Measurements from ENCODE around the gene MED27. TPM values are rescaled to one million over a fixed set of nuclear protein-coding genes. Genes with fewer than 3 reads are reported as not detected.
"Not testable (repeated sequence)": the region's sequence is repeated elsewhere in the genome, so short reads cannot be mapped to it uniquely, and the experiment has no call there.

The MED27 gene
- total RNA-seq, 2 donors from 2014 or later, result 19.2 to 34.6 TPM

GRCh38 chr9:131951155-131951554 lies 128.5 kb downstream of the MED27 start:
- no peak for ATAC-seq (replicated peaks)
- H3K9me3 Mint-ChIP-seq, result no peaks in the 10 kb centered on the region
- H3K4me3 Mint-ChIP-seq, result no peak overlapping the region
- H3K4me1 Mint-ChIP-seq, result no peaks in the 10 kb centered on the region
- H3K36me3 Mint-ChIP-seq (ENCODE audit: low read depth), result no peaks in the 10 kb centered on the region
- H3K27ac Mint-ChIP-seq, result no peak overlapping the region
- no peaks in the 10 kb centered on the region for H3K27me3 Mint-ChIP-seq

GRCh38 chr9:131950487-131950886 lies 129.2 kb downstream of the MED27 start:
- H3K27ac Mint-ChIP-seq, result no peak overlapping the region
- no peaks in the 10 kb centered on the region for H3K27me3 Mint-ChIP-seq
- no peak overlapping the region for H3K4me3 Mint-ChIP-seq
- H3K9me3 Mint-ChIP-seq, result no peaks in the 10 kb centered on the region
- H3K4me1 Mint-ChIP-seq, result no peaks in the 10 kb centered on the region
- ATAC-seq (replicated peaks), result peak; percentile 54
- no peaks in the 10 kb centered on the region for H3K36me3 Mint-ChIP-seq (ENCODE audit: low read depth)

- Mint-ChIP-seq H3K9me3 (no peaks in the 10 kb centered on the region), H3K4me1 (peaks cover 6% of the 10 kb centered on the region), H3K4me3 (no peak overlapping the region), H3K36me3 (ENCODE audit: low read depth) (no peaks in the 10 kb centered on the region), H3K27ac (no peak overlapping the region), H3K27me3 (no peaks in the 10 kb centered on the region)
- ATAC-seq (replicated peaks), result no peak
Measured at GRCh38 chr9:131946180-131946579, 133.5 kb downstream of the MED27 start.

- ATAC-seq (replicated peaks), result no peak
- H3K27me3 Mint-ChIP-seq, result no peaks in the 10 kb centered on the region
- peaks cover 10% of the 10 kb centered on the region for H3K4me1 Mint-ChIP-seq
- peaks cover 19% of the 10 kb centered on the region for H3K36me3 Mint-ChIP-seq (ENCODE audit: low read depth)
- H3K27ac Mint-ChIP-seq, result no peak overlapping the region
- no peak overlapping the region for H3K4me3 Mint-ChIP-seq
- no peaks in the 10 kb centered on the region for H3K9me3 Mint-ChIP-seq
Measured at GRCh38 chr9:131943351-131943841, 136.3 kb downstream of the MED27 start.

- no peaks in the 10 kb centered on the region for H3K27me3 Mint-ChIP-seq
- peaks cover 10% of the 10 kb centered on the region for H3K4me1 Mint-ChIP-seq
- H3K9me3 Mint-ChIP-seq, result no peaks in the 10 kb centered on the region
- H3K36me3 Mint-ChIP-seq (ENCODE audit: low read depth), result peaks cover 31% of the 10 kb centered on the region
- no peak for ATAC-seq (replicated peaks)
- H3K27ac Mint-ChIP-seq, result no peak overlapping the region
- no peak overlapping the region for H3K4me3 Mint-ChIP-seq
Measured at GRCh38 chr9:131942146-131942720, 137.4 kb downstream of the MED27 start.

GRCh38 chr9:131937451-131937850 lies 142.2 kb downstream of the MED27 start:
- H3K36me3 Mint-ChIP-seq (ENCODE audit: low read depth), result peaks cover 46% of the 10 kb centered on the region
- peaks cover 8% of the 10 kb centered on the region for H3K4me1 Mint-ChIP-seq
- no peak overlapping the region for H3K4me3 Mint-ChIP-seq
- no peaks in the 10 kb centered on the region for H3K27me3 Mint-ChIP-seq
- no peak overlapping the region for H3K27ac Mint-ChIP-seq
- no peak for ATAC-seq (replicated peaks)
- no peaks in the 10 kb centered on the region for H3K9me3 Mint-ChIP-seq

- H3K9me3 Mint-ChIP-seq, result no peaks in the 10 kb centered on the region
- H3K36me3 Mint-ChIP-seq (ENCODE audit: low read depth), result peaks cover 46% of the 10 kb centered on the region
- no peak overlapping the region for H3K27ac Mint-ChIP-seq
- ATAC-seq (replicated peaks), result no peak
- H3K4me3 Mint-ChIP-seq, result no peak overlapping the region
- H3K27me3 Mint-ChIP-seq, result no peaks in the 10 kb centered on the region
- H3K4me1 Mint-ChIP-seq, result peaks cover 6% of the 10 kb centered on the region
Measured at GRCh38 chr9:131936929-131937328, 142.7 kb downstream of the MED27 start.

- Mint-ChIP-seq H3K9me3 (no peaks in the 10 kb centered on the region), H3K4me3 (no peak overlapping the region), H3K4me1 (no peaks in the 10 kb centered on the region), H3K27ac (no peak overlapping the region), H3K36me3 (ENCODE audit: low read depth) (peaks cover 40% of the 10 kb centered on the region), H3K27me3 (no peaks in the 10 kb centered on the region)
- ATAC-seq (replicated peaks), result no peak
Measured at GRCh38 chr9:131934673-131935072, 145.0 kb downstream of the MED27 start.

- Mint-ChIP-seq H3K27ac (no peak overlapping the region), H3K9me3 (no peaks in the 10 kb centered on the region), H3K4me1 (peaks cover 10% of the 10 kb centered on the region), H3K36me3 (ENCODE audit: low read depth) (peaks cover 8% of the 10 kb centered on the region), H3K27me3 (no peaks in the 10 kb centered on the region), H3K4me3 (no peak overlapping the region)
- no peak for ATAC-seq (replicated peaks)
Measured at GRCh38 chr9:131927091-131927490, 152.6 kb downstream of the MED27 start.

- ATAC-seq (replicated peaks), result no peak
- peaks cover 10% of the 10 kb centered on the region for H3K4me1 Mint-ChIP-seq
- H3K27ac Mint-ChIP-seq, result no peak overlapping the region
- no peaks in the 10 kb centered on the region for H3K27me3 Mint-ChIP-seq
- no peaks in the 10 kb centered on the region for H3K9me3 Mint-ChIP-seq
- peaks cover 8% of the 10 kb centered on the region for H3K36me3 Mint-ChIP-seq (ENCODE audit: low read depth)
- no peak overlapping the region for H3K4me3 Mint-ChIP-seq
Measured at GRCh38 chr9:131926360-131926922, 153.2 kb downstream of the MED27 start.

GRCh38 chr9:131925677-131926177 lies 153.9 kb downstream of the MED27 start:
- no peak for ATAC-seq (replicated peaks)
- Mint-ChIP-seq H3K27ac (no peak overlapping the region), H3K36me3 (ENCODE audit: low read depth) (peaks cover 8% of the 10 kb centered on the region), H3K27me3 (no peaks in the 10 kb centered on the region), H3K9me3 (no peaks in the 10 kb centered on the region), H3K4me3 (no peak overlapping the region), H3K4me1 (peaks cover 10% of the 10 kb centered on the region)

GRCh38 chr9:131923766-131924165 lies 155.9 kb downstream of the MED27 start:
- no peak for ATAC-seq (replicated peaks)
- peaks cover 16% of the 10 kb centered on the region for H3K4me1 Mint-ChIP-seq
- no peak overlapping the region for H3K27ac Mint-ChIP-seq
- peaks cover 8% of the 10 kb centered on the region for H3K36me3 Mint-ChIP-seq (ENCODE audit: low read depth)
- H3K27me3 Mint-ChIP-seq, result no peaks in the 10 kb centered on the region
- no peaks in the 10 kb centered on the region for H3K9me3 Mint-ChIP-seq
- H3K4me3 Mint-ChIP-seq, result no peak overlapping the region

- no peaks in the 10 kb centered on the region for H3K9me3 Mint-ChIP-seq
- H3K27me3 Mint-ChIP-seq, result no peaks in the 10 kb centered on the region
- H3K4me1 Mint-ChIP-seq, result peaks cover 16% of the 10 kb centered on the region
- no peak overlapping the region for H3K27ac Mint-ChIP-seq
- H3K4me3 Mint-ChIP-seq, result no peak overlapping the region
- peak; percentile 34 for ATAC-seq (replicated peaks)
- H3K36me3 Mint-ChIP-seq (ENCODE audit: low read depth), result peaks cover 8% of the 10 kb centered on the region
Measured at GRCh38 chr9:131923132-131923671, 156.5 kb downstream of the MED27 start.

- not testable (repeated sequence) for H3K4me3 Mint-ChIP-seq; H3K27me3 Mint-ChIP-seq; H3K9me3 Mint-ChIP-seq; H3K36me3 Mint-ChIP-seq (ENCODE audit: low read depth); H3K27ac Mint-ChIP-seq; ATAC-seq (replicated peaks)
- H3K4me1 Mint-ChIP-seq, result peaks cover 16% of the 10 kb centered on the region
Measured at GRCh38 chr9:131921635-131922034, 158.0 kb downstream of the MED27 start.

GRCh38 chr9:131919216-131919615 lies 160.5 kb downstream of the MED27 start:
- Mint-ChIP-seq H3K4me1 (peaks cover 29% of the 10 kb centered on the region), H3K9me3 (no peaks in the 10 kb centered on the region), H3K27me3 (no peaks in the 10 kb centered on the region), H3K36me3 (ENCODE audit: low read depth) (peaks cover 8% of the 10 kb centered on the region), H3K4me3 (no peak overlapping the region), H3K27ac (no peak overlapping the region)
- ATAC-seq (replicated peaks), result no peak

Data from activated T-helper 17 cell treated with anti-CD3 and anti-CD28 coated beads, Interleukin-2, amount 50 U/mL, for 72 hours (primary cell).